GM12873 (cell line): Measurements from ENCODE around the gene SLC20A1.

ENCODE experiments used
- CTCF ChIP-seq: IDR thresholded peaks from 2 replicates; pipeline ENCODE4 v1.5.1; 2012; ENCODE audit warnings: low read depth, mild to moderate bottlenecking, moderate library complexity, low read length, control low read depth; ENCODE audit not compliant: insufficient read depth; ENCODE audit errors: missing control alignments

The SLC20A1 gene

GRCh38 chr2:112690853-112691401, 45.2 kb downstream of the SLC20A1 start:
- TF ChIP-seq CTCF, result peak; percentile 74

GRCh38 chr2:112691881-112692281, 46.1 kb downstream of the SLC20A1 start:
- no peak for TF ChIP-seq CTCF

GRCh38 chr2:112692495-112692911, 46.8 kb downstream of the SLC20A1 start:
- no peak for TF ChIP-seq CTCF

DNA sequence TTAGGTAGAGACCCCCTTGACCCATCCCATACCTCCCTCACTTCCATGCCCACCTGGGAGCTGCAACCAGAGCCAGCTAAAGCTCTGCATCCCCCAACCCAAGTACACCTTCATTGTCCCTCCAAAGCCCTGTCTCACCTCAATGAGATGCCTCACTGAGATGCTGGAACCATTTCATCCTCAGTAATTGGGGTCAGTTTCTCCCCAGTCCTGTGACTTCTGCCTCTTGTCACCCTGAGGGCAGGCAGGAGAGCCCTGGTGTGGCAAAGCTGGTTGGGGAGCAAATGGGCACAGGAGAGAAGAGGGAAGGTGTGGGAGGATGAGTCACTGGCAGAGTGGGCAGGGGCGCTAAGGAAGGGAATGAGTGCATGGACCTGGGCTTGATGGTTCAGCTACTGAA, 47.2 kb downstream of the SLC20A1 start:
- no peak for TF ChIP-seq CTCF

GRCh38 chr2:112693596-112693995, 47.9 kb downstream of the SLC20A1 start:
- TF ChIP-seq CTCF, result no peak

- no peak for TF ChIP-seq CTCF
Measured at GRCh38 chr2:112694182-112694581, 48.4 kb downstream of the SLC20A1 start.

DNA sequence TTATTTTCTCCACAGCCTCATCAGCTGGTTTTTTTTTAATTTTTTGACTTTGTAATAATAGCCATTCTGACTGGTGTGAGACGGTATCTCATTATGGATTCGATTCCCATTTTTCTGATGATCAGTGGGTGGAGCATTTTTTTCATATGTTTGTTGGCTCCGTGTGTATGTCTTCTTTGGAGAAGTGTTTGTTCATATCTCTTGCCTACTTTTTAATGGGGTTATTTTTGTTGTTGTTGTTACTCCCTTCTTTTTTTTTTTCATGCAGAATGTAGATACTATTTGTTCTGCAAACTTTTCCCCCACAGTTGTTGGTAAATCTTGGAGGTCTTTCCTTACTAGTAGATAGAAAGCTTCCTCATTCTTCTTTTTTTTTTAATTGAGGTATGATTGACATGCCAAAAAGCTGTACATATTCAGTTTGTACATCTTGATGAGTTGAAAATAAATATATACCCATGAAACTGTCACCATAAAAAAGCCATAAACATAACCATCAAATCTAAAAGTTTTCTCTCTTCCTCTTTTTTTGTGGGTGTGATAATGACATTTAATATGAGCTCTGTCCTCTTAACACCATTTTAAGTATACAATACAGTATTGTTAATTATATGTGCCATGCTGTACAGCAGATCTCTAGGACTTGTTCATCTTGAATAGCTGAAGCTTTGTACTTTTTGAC, 53.2 kb downstream of the SLC20A1 start:
- TF ChIP-seq CTCF, result no peak
